OCI-LY7 (cell line): ENCODE results near the gene MACC1. TPM values are rescaled to one million over a fixed set of nuclear protein-coding genes. Genes with fewer than 3 reads are reported as not detected.
A peak's percentile ranks its signal among the peaks of the same experiment; 100 is the strongest.

Experiments
- BruUV-seq: library from RNA; stranded (reverse); fragments of 400-500 nt; replicated peaks from 2 replicates; lab custom pipeline; 2021; lab: Mats Ljungman, UMichigan
- CTCF ChIA-PET: fragments of 300-600 bp; sonication (Branson Sonifier 250); formaldehyde crosslinking; loops from one replicate; lab custom pipeline; 2022; ENCODE audit warnings: antibody characterized with exemption; ENCODE audit not compliant: unreplicated experiment; lab: Charles Lee
- POLR2A ChIA-PET: fragments of 300-600 bp; sonication (Branson Sonifier 250); formaldehyde crosslinking; loops from one replicate; lab custom pipeline; 2022; ENCODE audit warnings: antibody characterized with exemption; lab: Charles Lee
- DNase-seq: peaks from one replicate; pipeline ENCODE4 v3.0.0-alpha.2; 2015; ENCODE audit warnings: low spot score
- H2AFZ ChIP-seq: fragments of 200-600 bp; sonication (generic), shearing (Covaris generic); 2 replicates; pipeline ENCODE4 v1.6.1; 2014; ENCODE audit warnings: mild to moderate bottlenecking, antibody characterized with exemption, low read length, moderate library complexity
- H3K27ac ChIP-seq: fragments of 200-600 bp; sonication (generic); 2 replicates; pipeline ENCODE4 v1.5.1; 2014; ENCODE audit warnings: mixed run types, low read depth, mild to moderate bottlenecking, moderate library complexity, low read length, inconsistent platforms; ENCODE audit not compliant: poor library complexity, severe bottlenecking
- H3K36me3 ChIP-seq: fragments of 200-600 bp; sonication (generic); 2 replicates; pipeline ENCODE4 v1.6.1; 2014; ENCODE audit warnings: mild to moderate bottlenecking, antibody characterized with exemption, low read length, moderate library complexity, mixed read lengths; ENCODE audit not compliant: insufficient read depth
- H3K4me1 ChIP-seq: fragments of 200-600 bp; sonication (generic); 2 replicates; pipeline ENCODE4 v1.5.1; 2014; ENCODE audit warnings: mild to moderate bottlenecking, low read length; ENCODE audit not compliant: insufficient read depth, poor library complexity, severe bottlenecking
- H3K4me2 ChIP-seq: fragments of 200-600 bp; sonication (generic); 2 replicates; pipeline ENCODE4 v1.6.1; 2014; ENCODE audit warnings: mild to moderate bottlenecking, low read length
- H3K4me3 ChIP-seq: fragments of 200-600 bp; sonication (generic); 2 replicates; pipeline ENCODE4 v1.5.1; 2014; ENCODE audit warnings: mild to moderate bottlenecking, low read depth, low read length; ENCODE audit not compliant: poor library complexity, severe bottlenecking
- H3K79me2 ChIP-seq: fragments of 200-600 bp; sonication (generic); 2 replicates; pipeline ENCODE4 v1.6.1; 2016; ENCODE audit warnings: low read depth, mild to moderate bottlenecking, low read length, moderate library complexity, mixed read lengths; ENCODE audit not compliant: insufficient read depth
- H3K9me2 ChIP-seq: fragments of 200-600 bp; sonication (generic); 2 replicates; pipeline ENCODE4 v1.6.1; 2016; ENCODE audit warnings: mild to moderate bottlenecking, low read length, mixed read lengths; ENCODE audit not compliant: insufficient read depth
- H3K9me3 ChIP-seq: fragments of 200-600 bp; sonication (generic); 2 replicates; pipeline ENCODE4 v1.6.1; 2014; ENCODE audit warnings: mild to moderate bottlenecking, mixed run types, low read length, mixed read lengths
- H4K20me1 ChIP-seq: fragments of 200-600 bp; sonication (generic); 2 replicates; pipeline ENCODE4 v1.6.1; 2014; ENCODE audit warnings: mild to moderate bottlenecking, antibody characterized with exemption, low read length, moderate library complexity, mixed read lengths; ENCODE audit not compliant: insufficient read depth
- CTCF ChIP-seq: fragments of 200-600 bp; sonication (generic); conservative IDR thresholded peaks from 2 replicates; pipeline ENCODE4 v1.5.1; 2014; ENCODE audit warnings: mild to moderate bottlenecking, antibody characterized with exemption, low read length, moderate library complexity, mixed read lengths
- EZH2phosphoT487 ChIP-seq: fragments of 200-600 bp; sonication (generic); IDR thresholded peaks from 2 replicates; pipeline ENCODE4 v1.6.1; 2018; ENCODE audit warnings: low read depth, borderline replicate concordance, mild to moderate bottlenecking, mixed run types, antibody characterized with exemption, low read length, moderate library complexity, mixed read lengths
- intact Hi-C: fragments of 100-400 bp; cut with micrococcal nuclease; formaldehyde crosslinking; loops from one replicate; pipeline ENCODE4 v1.10.0; 2022; ENCODE audit not compliant: unreplicated experiment
- total RNA-seq, 2 experiments: library from RNA; depleted of rRNA in 1 of 2; stranded (reverse); fragments of >200 nt in 1 of 2; shearing (Covaris generic) in 1 of 2; gene quantifications; 2 replicates each; pipeline ENCODE4 v1.2.3, GENCODE V29; 2014 to 2022

MACC1 gene
- total RNA-seq, 2 experiments from 2014 or later: 5.0 to 11.1 TPM

- Histone ChIP-seq H2AFZ (no peak overlapping the region), H3K9me2 (no peaks in the 10 kb centered on the region), H3K9me3 (no peaks in the 10 kb centered on the region), H4K20me1 (no peaks in the 10 kb centered on the region), H3K79me2 (peaks cover 7% of the 10 kb centered on the region; the same call in 1 of the 2 replicates), H3K36me3 (peaks cover 5% of the 10 kb centered on the region; the same call in 1 of the 2 replicates), H3K4me2 (no peak overlapping the region), H3K4me1 (peaks cover 64% of the 10 kb centered on the region), H3K4me3 (no peak overlapping the region), H3K27ac (no peak overlapping the region)
- POLR2A ChIA-PET: interaction anchor here (1.2 to 1.3 kb wide), 2 partner anchors 22 to 24 kb away, joined by 4 to 5 read pairs; no protein-coding TSS in a partner anchor
- no peak for DNase-seq
- no peak for TF ChIP-seq EZH2phosphoT487
- TF ChIP-seq CTCF: no peak
- CTCF ChIA-PET: no interaction called here
- BruUV-seq: no TSS peak
- intact Hi-C loops: loop anchor here (5.0 kb wide), 1 partner anchor 1675 kb away; no protein-coding TSS in a partner anchor
Measured at GRCh38 chr7:20197125-20197748, 19.9 kb downstream of the MACC1 start.

- Histone ChIP-seq H2AFZ (no peak overlapping the region), H3K36me3 (peaks cover 5% of the 10 kb centered on the region; the same call in 1 of the 2 replicates), H3K4me1 (peaks cover 65% of the 10 kb centered on the region), H3K9me2 (no peaks in the 10 kb centered on the region), H4K20me1 (no peaks in the 10 kb centered on the region), H3K27ac (no peak overlapping the region), H3K4me2 (peak overlapping the region; percentile 61), H3K4me3 (no peak overlapping the region), H3K9me3 (no peaks in the 10 kb centered on the region), H3K79me2 (peaks cover 12% of the 10 kb centered on the region; the same call in 1 of the 2 replicates)
- ChIA-PET POLR2A (interaction anchor here (1.0 to 1.2 kb wide), 2 partner anchors 9 to 25 kb away, joined by 4 to 10 read pairs; no protein-coding TSS in a partner anchor), CTCF (no interaction called here)
- BruUV-seq: no TSS peak
- DNase-seq: no peak
- intact Hi-C loops: loop anchor here (5.0 kb wide), 1 partner anchor 487 kb away; the partner anchor contains the start of gene POLR1F
- no peak for TF ChIP-seq EZH2phosphoT487
- no peak for TF ChIP-seq CTCF
Measured at GRCh38 chr7:20194343-20194995, 22.7 kb downstream of the MACC1 start.
